Naive thymus-derived CD4-positive, alpha-beta T cell (primary cell): ENCODE measurements around the gene RASSF5. TPM values are rescaled to one million over a fixed set of nuclear protein-coding genes. Genes with fewer than 3 reads are reported as not detected.
A peak's percentile ranks its signal among the peaks of the same experiment; 100 is the strongest.

Source experiments
- ATAC-seq: fragments of 150-1000 bp; cut with Tn5 transposase; 2 replicates; pipeline ENCODE4 v1.10.0; 2021; ENCODE audit warnings: mild to moderate bottlenecking, moderate library complexity
- CTCF ChIA-PET: fragments of 350-600 bp; sonication (Branson Sonifier 250); formaldehyde crosslinking; loops from one replicate; lab custom pipeline; 2021; ENCODE audit warnings: antibody characterized with exemption; lab: Charles Lee
- POLR2A ChIA-PET: fragments of 350-600 bp; sonication (Branson Sonifier 250); formaldehyde crosslinking; loops from one replicate; lab custom pipeline; 2021; ENCODE audit warnings: antibody characterized with exemption, inconsistent platforms; lab: Charles Lee
- DNase-seq, 9 donors: peaks; one replicate each; pipeline versions ENCODE4 v3.0.0 to v3.0.0-alpha.2; 2020 to 2022; ENCODE audit warnings: mixed read lengths in 1 of 9
- H3K27ac ChIP-seq: one replicate; pipeline ENCODE4 v1.7.0; 2013; ENCODE audit warnings: mild to moderate bottlenecking, low read depth, low read length, moderate library complexity
- H3K27me3 ChIP-seq, 2 donors: one replicate each; pipeline ENCODE4 v1.7.0; 2013; ENCODE audit warnings: low read length in 2 of 2, mild to moderate bottlenecking in 2 of 2, moderate library complexity in 2 of 2; ENCODE audit not compliant: control insufficient read depth in 2 of 2, insufficient read depth in 2 of 2
- H3K36me3 ChIP-seq, 3 experiments: 1 replicate in 2 of 3; 2 replicates in 1 of 3; pipeline ENCODE4 v1.7.0; 2013; ENCODE audit warnings: low read length in 3 of 3, mild to moderate bottlenecking in 3 of 3, moderate library complexity in 1 of 3; ENCODE audit not compliant: insufficient read depth in 3 of 3, control insufficient read depth in 2 of 3
- H3K4me1 ChIP-seq, 2 donors: one replicate each; pipeline ENCODE4 v1.7.0; 2013; ENCODE audit warnings: low read length in 2 of 2, mild to moderate bottlenecking in 2 of 2, moderate library complexity in 1 of 2; ENCODE audit not compliant: control insufficient read depth in 2 of 2, insufficient read depth in 2 of 2
- H3K4me3 ChIP-seq: 2 replicates; pipeline ENCODE4 v1.7.0; 2013; ENCODE audit warnings: mild to moderate bottlenecking, low read length
- H3K9me3 ChIP-seq, 3 experiments: 1 replicate in 2 of 3; 2 replicates in 1 of 3; pipeline ENCODE4 v1.7.0; 2013; ENCODE audit warnings: low read length in 3 of 3; ENCODE audit not compliant: control insufficient read depth in 2 of 3
- H3K27ac Mint-ChIP-seq, 9 donors: one replicate each; pipeline ENCODE4 v1.8.0; 2020 to 2022; ENCODE audit warnings: mixed read lengths in 9 of 9, mild to moderate bottlenecking in 8 of 9, moderate library complexity in 5 of 9, inconsistent platforms in 2 of 9
- H3K27me3 Mint-ChIP-seq, 5 donors: one replicate each; pipeline ENCODE4 v1.8.0; 2021 to 2022; ENCODE audit warnings: mixed read lengths in 5 of 5, mild to moderate bottlenecking in 1 of 5
- H3K36me3 Mint-ChIP-seq, 5 donors: one replicate each; pipeline ENCODE4 v1.8.0; 2020 to 2022; ENCODE audit warnings: mixed read lengths in 5 of 5, mild to moderate bottlenecking in 3 of 5, inconsistent platforms in 1 of 5
- H3K4me1 Mint-ChIP-seq, 7 donors: one replicate each; pipeline ENCODE4 v1.8.0; 2020 to 2022; ENCODE audit warnings: mixed read lengths in 7 of 7, mild to moderate bottlenecking in 3 of 7, inconsistent platforms in 1 of 7
- H3K4me3 Mint-ChIP-seq, 10 donors: one replicate each; pipeline ENCODE4 v1.8.0; 2020 to 2022; ENCODE audit warnings: mild to moderate bottlenecking in 10 of 10, mixed read lengths in 10 of 10, moderate library complexity in 6 of 10, inconsistent platforms in 2 of 10
- H3K9me3 Mint-ChIP-seq, 11 donors: one replicate each; pipeline ENCODE4 v1.8.0; 2020 to 2022; ENCODE audit warnings: mixed read lengths in 11 of 11, mild to moderate bottlenecking in 4 of 11, inconsistent platforms in 1 of 11, moderate library complexity in 1 of 11
- intact Hi-C, 2 donors: fragments of 100-400 bp; cut with micrococcal nuclease; formaldehyde crosslinking; loops; one replicate each; pipeline ENCODE4 v1.15.1; 2023
- microRNA-seq: library from miRNA; unstranded; fragments of <30 nt; microRNA quantifications from one replicate; pipeline ENCODE4 v1.2.0, GENCODE V29; 2022; ENCODE audit warnings: borderline microRNAs expressed
- polyA plus RNA-seq, 2 donors: library from polyadenylated mRNA; unstranded; fragments of 300-500 nt; fragmentation: Illumina TruSeq; gene quantifications; one replicate each; pipeline ENCODE4 v1.2.3, GENCODE V29; 2021
- total RNA-seq, 6 experiments: library from RNA in 5 of 6; stranded (reverse) in 5 of 6; gene quantifications; 1 replicate in 5 of 6; 2 replicates in 1 of 6; pipeline ENCODE4 v1.2.3 and lab custom pipeline; 2021 to 2026

RASSF5 gene
- total and polyA plus RNA-seq, 7 experiments from 2014 or later = 155 to 416 (median 227) TPM

- H3K27me3 ChIP-seq = no peaks in the 10 kb centered on the region
- H3K4me1 ChIP-seq = peaks cover 8 to 16% of the 10 kb centered on the region in 2 donors
- no peaks in the 10 kb centered on the region for H3K9me3 Mint-ChIP-seq
- peaks cover 14 to 29% (median 18%) of the 10 kb centered on the region in 7 donors for H3K4me1 Mint-ChIP-seq
- no peak overlapping the region for H3K27ac ChIP-seq
- H3K27ac Mint-ChIP-seq = peak overlapping the region in 1 of 9 donors; percentile 60
- intact Hi-C loops = loop anchor here (5.0 to 10.0 kb wide), 2 partner anchors 285 to 1117 kb away; partner anchors contain the start of genes CD46 (in 1 of the 2) and FCMR (in 1 of the 2)
- ATAC-seq (no peak), DNase-seq (no peak)
- ChIA-PET POLR2A (interaction anchor here (0.6 kb wide), 1 partner anchor 196 kb away, joined by 3 read pairs; no protein-coding TSS in a partner anchor), CTCF (interaction anchor here (1.2 to 1.7 kb wide), 2 partner anchors 12 to 27 kb away, joined by 5 to 6 read pairs; no protein-coding TSS in a partner anchor)
- no peaks in the 10 kb centered on the region for H3K9me3 ChIP-seq
- H3K4me3 ChIP-seq = no peak overlapping the region
- H3K4me3 Mint-ChIP-seq = no peak overlapping the region
- peaks cover 0 to 5% (median 0%) of the 10 kb centered on the region in 5 donors for H3K36me3 Mint-ChIP-seq
- no peaks in the 10 kb centered on the region for H3K36me3 ChIP-seq
- H3K27me3 Mint-ChIP-seq = peaks cover 2 to 7% (median 6%) of the 10 kb centered on the region in 5 donors
These were observed 130.3 kb downstream of the RASSF5 start for GRCh38 chr1:206637605-206638004.

Small RNA genes lying within 50 kb of the gene (microRNA-seq; reads per million reads assigned to microRNA genes)
- gene MIR6769B = not detected

Other genes starting within 250 kb of the RASSF5 start
- 100 to 1,000 TPM in 1 of 5 experiments, 10 to 100 TPM in 4; 50.1 to 177 (median 79.1) TPM for gene IKBKE, start 37.1 kb upstream of the RASSF5 start, total RNA-seq
- gene IKBKE, start 37.1 kb upstream of the RASSF5 start, polyA plus RNA-seq = 10 to 100 TPM; 32.5 to 48.3 TPM
- gene EIF2D, start 104.9 kb downstream of the RASSF5 start, total RNA-seq = 10 to 100 TPM; 38.7 to 73.0 (median 59.6) TPM
- gene EIF2D, start 104.9 kb downstream of the RASSF5 start, polyA plus RNA-seq = 10 to 100 TPM; 33.5 to 53.4 TPM
- gene DYRK3, start 128.0 kb downstream of the RASSF5 start, total RNA-seq = 1 to 10 TPM in 2 of 5 experiments, under 1 TPM in 3; 0.22 to 8.2 (median 0.69) TPM
- gene DYRK3, start 128.0 kb downstream of the RASSF5 start, polyA plus RNA-seq = not detected
- gene MAPKAPK2, start 177.4 kb downstream of the RASSF5 start, total RNA-seq = 100 to 1,000 TPM in 1 of 5 experiments, 10 to 100 TPM in 4; 49.6 to 123 (median 80.5) TPM
- 1 to 10 TPM; 1.4 to 2.0 TPM for gene MAPKAPK2, start 177.4 kb downstream of the RASSF5 start, polyA plus RNA-seq